HepG2 (cell line): Measurements from ENCODE around the gene BRAF. TPM values are rescaled to one million over a fixed set of nuclear protein-coding genes. Genes with fewer than 3 reads are reported as not detected.

ENCODE experiments used
- CC2D1A ChIP-seq: sonication (generic); formaldehyde crosslinking; IDR thresholded peaks from 2 replicates; pipeline ENCODE4 v1.8.1; 2023; ENCODE audit warnings: mild to moderate bottlenecking, missing genetic modification reagents
- CHD4 ChIP-seq: fragments of 200-600 bp; sonication (generic); IDR thresholded peaks from 2 replicates; pipeline ENCODE4 v1.7.0; 2017; ENCODE audit warnings: mild to moderate bottlenecking, low read length, borderline replicate concordance
- FOXA1 ChIP-seq, 2 experiments: fragments of 450-650 bp in 1 of 2; sonication (generic) in 1 of 2; formaldehyde crosslinking in 1 of 2; IDR thresholded peaks; 2 replicates each; pipeline versions ENCODE4 v1.4.0 to v1.6.1; 2016 to 2020; ENCODE audit warnings: missing genetic modification reagents in 1 of 2
- HDAC2 ChIP-seq: sonication (generic); formaldehyde crosslinking; IDR thresholded peaks from 2 replicates; pipeline ENCODE4 v1.4.0; 2020; ENCODE audit warnings: missing genetic modification reagents
- NFE2L1 ChIP-seq: sonication (generic); formaldehyde crosslinking; IDR thresholded peaks from 2 replicates; pipeline ENCODE4 v1.4.0; 2020; ENCODE audit warnings: missing genetic modification reagents, mild to moderate bottlenecking, borderline replicate concordance
- NFE2L2 ChIP-seq: fragments of 150-350 bp; IDR thresholded peaks from 2 replicates; pipeline ENCODE4 v1.6.1; 2014; ENCODE audit warnings: low read length
- THYN1 ChIP-seq: sonication (generic); formaldehyde crosslinking; IDR thresholded peaks from 2 replicates; pipeline ENCODE4 v1.8.1; 2023; ENCODE audit warnings: low read depth, mild to moderate bottlenecking, moderate library complexity, missing genetic modification reagents, borderline replicate concordance
- ZBTB39 ChIP-seq: sonication (generic); formaldehyde crosslinking; IDR thresholded peaks from 2 replicates; pipeline ENCODE4 v1.5.0; 2020; ENCODE audit warnings: missing genetic modification reagents
- ZFY ChIP-seq: sonication (generic); formaldehyde crosslinking; IDR thresholded peaks from 2 replicates; pipeline ENCODE4 v1.4.0; 2020; ENCODE audit warnings: missing genetic modification reagents
- ZNF101 ChIP-seq: sonication (generic); formaldehyde crosslinking; IDR thresholded peaks from 2 replicates; pipeline ENCODE4 v1.4.0; 2020; ENCODE audit warnings: mild to moderate bottlenecking, low read depth, missing genetic modification reagents, borderline replicate concordance
- ZNF430 ChIP-seq: sonication (generic); formaldehyde crosslinking; IDR thresholded peaks from 2 replicates; pipeline ENCODE4 v1.9.0; 2021; ENCODE audit warnings: mild to moderate bottlenecking, missing genetic modification reagents
- ZNF562 ChIP-seq: sonication (generic); formaldehyde crosslinking; IDR thresholded peaks from 2 replicates; pipeline ENCODE4 v1.8.0; 2022; ENCODE audit warnings: missing genetic modification reagents, borderline replicate concordance
- ZNF883 ChIP-seq: sonication (generic); formaldehyde crosslinking; IDR thresholded peaks from 2 replicates; pipeline ENCODE4 v1.5.1; 2020; ENCODE audit warnings: mild to moderate bottlenecking, missing genetic modification reagents; ENCODE audit errors: not compliant biosample characterization
- ZSCAN29 ChIP-seq: sonication (generic); formaldehyde crosslinking; conservative IDR thresholded peaks from 2 replicates; pipeline ENCODE4 v1.4.0; 2020; ENCODE audit warnings: mild to moderate bottlenecking, missing genetic modification reagents
- polyA plus RNA-seq, 8 experiments: library from polyadenylated mRNA; depleted of rRNA in 3 of 8; stranded (reverse) in 7 of 8; unstranded in 1 of 8; fragments of >200 nt; fragmentation: Illumina TruSeq in 4 of 8; extraction: Trizol in 4 of 8; gene quantifications; 2 replicates each; pipeline versions ENCODE4 v1.2.1 to v1.2.3, GENCODE V29; 2011 to 2016; ENCODE audit warnings: low read depth in 4 of 8, missing spikeins in 1 of 8, mixed read lengths in 1 of 8; ENCODE audit not compliant: insufficient read depth in 1 of 8
- total RNA-seq, 5 experiments: library from RNA; depleted of rRNA; stranded (reverse); fragments of >200 nt; fragmentation: Illumina TruSeq; extraction: Trizol; gene quantifications; 2 replicates each; pipeline ENCODE4 v1.2.3, GENCODE V29; 2016; ENCODE audit warnings: low read depth in 1 of 5
- TF ChIP-seq, protein P1 (sequence below): sonication (generic); formaldehyde crosslinking; IDR thresholded peaks from 2 replicates; pipeline ENCODE4 v1.4.0; 2020; ENCODE audit warnings: low read depth, missing genetic modification reagents
- TF ChIP-seq, protein P2 (sequence below): sonication (generic); formaldehyde crosslinking; IDR thresholded peaks from 2 replicates; pipeline ENCODE4 v1.5.0; 2020; ENCODE audit warnings: mild to moderate bottlenecking, missing genetic modification reagents
- TF ChIP-seq, protein P3 (sequence below): sonication (generic); formaldehyde crosslinking; IDR thresholded peaks from 2 replicates; pipeline ENCODE4 v1.5.0; 2020; ENCODE audit warnings: mild to moderate bottlenecking, missing genetic modification reagents

Gene BRAF
- total and polyA plus RNA-seq, 2 of the 13 experiments (the other 11 are each of a cell fraction or from before 2014, with no cell fraction given) = 12.5 to 13.4 TPM

DNA sequence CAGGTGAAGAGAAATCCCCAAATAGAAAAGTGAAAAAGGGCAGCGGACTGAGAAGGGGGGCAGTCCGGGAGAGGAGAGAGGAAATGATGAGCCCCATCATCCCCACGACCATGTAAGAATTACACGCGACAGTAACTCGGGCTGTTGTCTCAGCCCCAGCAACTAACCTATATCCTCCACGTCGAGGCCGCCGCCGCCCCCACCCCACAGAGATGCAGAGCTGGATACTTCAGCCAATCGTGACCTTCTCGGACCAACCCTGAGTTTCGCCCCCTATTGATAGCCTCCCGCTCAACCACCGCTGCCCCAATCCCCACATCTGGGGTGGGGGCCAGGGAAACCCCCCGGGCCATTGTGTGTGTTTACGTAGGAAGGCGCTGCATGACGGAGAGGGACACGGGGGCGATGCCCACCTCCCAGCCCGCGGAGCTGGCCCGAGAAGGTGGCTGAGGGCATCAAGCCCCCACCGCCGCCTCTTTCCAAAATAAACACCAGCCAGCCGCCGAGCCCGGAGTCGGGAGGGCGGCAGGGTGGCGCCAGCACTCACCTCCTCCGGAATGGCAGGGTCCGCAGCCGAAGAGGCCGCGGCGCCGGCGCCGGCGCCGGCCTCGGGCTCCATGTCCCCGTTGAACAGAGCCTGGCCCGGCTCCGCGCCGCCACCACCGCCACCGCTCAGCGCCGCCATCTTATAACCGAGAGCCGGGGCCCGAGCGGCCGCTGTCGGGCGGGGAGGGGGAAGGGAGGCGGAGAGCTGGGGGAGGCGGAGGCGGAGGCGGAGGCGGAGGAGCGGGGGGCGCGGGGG, 509 bp downstream of the BRAF start (continued):
- TF ChIP-seq ZBTB39 (CRISPR knock-in tag) = no peak
- TF ChIP-seq, protein P1, sequence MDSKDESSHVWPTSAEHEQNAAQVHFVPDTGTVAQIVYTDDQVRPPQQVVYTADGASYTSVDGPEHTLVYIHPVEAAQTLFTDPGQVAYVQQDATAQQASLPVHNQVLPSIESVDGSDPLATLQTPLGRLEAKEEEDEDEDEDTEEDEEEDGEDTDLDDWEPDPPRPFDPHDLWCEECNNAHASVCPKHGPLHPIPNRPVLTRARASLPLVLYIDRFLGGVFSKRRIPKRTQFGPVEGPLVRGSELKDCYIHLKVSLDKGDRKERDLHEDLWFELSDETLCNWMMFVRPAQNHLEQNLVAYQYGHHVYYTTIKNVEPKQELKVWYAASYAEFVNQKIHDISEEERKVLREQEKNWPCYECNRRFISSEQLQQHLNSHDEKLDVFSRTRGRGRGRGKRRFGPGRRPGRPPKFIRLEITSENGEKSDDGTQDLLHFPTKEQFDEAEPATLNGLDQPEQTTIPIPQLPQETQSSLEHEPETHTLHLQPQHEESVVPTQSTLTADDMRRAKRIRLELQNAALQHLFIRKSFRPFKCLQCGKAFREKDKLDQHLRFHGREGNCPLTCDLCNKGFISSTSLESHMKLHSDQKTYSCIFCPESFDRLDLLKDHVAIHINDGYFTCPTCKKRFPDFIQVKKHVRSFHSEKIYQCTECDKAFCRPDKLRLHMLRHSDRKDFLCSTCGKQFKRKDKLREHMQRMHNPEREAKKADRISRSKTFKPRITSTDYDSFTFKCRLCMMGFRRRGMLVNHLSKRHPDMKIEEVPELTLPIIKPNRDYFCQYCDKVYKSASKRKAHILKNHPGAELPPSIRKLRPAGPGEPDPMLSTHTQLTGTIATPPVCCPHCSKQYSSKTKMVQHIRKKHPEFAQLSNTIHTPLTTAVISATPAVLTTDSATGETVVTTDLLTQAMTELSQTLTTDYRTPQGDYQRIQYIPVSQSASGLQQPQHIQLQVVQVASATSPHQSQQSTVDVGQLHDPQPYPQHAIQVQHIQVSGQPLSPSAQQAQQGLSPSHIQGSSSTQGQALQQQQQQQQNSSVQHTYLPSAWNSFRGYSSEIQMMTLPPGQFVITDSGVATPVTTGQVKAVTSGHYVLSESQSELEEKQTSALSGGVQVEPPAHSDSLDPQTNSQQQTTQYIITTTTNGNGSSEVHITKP (CRISPR knock-in tag) = no peak
- 0 out of 2 replicates have a peak, but pooled peaks have one; percentile 19 for TF ChIP-seq HDAC2 (CRISPR knock-in tag)
- TF ChIP-seq ZNF430 (CRISPR knock-in tag) = peak; percentile 77; the same call in 1 of the 2 replicates
- TF ChIP-seq ZSCAN29 (CRISPR knock-in tag) = no peak
- no peak for TF ChIP-seq CHD4
- TF ChIP-seq ZNF562 = no peak
- TF ChIP-seq ZFY = peak; percentile 57
- TF ChIP-seq NFE2L2 = no peak
- TF ChIP-seq NFE2L1 = no peak
- TF ChIP-seq, protein P2, sequence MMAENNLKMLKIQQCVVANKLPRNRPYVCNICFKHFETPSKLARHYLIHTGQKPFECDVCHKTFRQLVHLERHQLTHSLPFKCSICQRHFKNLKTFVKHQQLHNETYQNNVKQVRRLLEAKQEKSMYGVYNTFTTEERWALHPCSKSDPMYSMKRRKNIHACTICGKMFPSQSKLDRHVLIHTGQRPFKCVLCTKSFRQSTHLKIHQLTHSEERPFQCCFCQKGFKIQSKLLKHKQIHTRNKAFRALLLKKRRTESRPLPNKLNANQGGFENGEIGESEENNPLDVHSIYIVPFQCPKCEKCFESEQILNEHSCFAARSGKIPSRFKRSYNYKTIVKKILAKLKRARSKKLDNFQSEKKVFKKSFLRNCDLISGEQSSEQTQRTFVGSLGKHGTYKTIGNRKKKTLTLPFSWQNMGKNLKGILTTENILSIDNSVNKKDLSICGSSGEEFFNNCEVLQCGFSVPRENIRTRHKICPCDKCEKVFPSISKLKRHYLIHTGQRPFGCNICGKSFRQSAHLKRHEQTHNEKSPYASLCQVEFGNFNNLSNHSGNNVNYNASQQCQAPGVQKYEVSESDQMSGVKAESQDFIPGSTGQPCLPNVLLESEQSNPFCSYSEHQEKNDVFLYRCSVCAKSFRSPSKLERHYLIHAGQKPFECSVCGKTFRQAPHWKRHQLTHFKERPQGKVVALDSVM (CRISPR knock-in tag) = no peak
- TF ChIP-seq THYN1 = no peak
- TF ChIP-seq ZNF883 (CRISPR knock-in tag) = no peak
- TF ChIP-seq FOXA1 (IDR thresholded peaks at IDR 0.05) = no peak
- TF ChIP-seq FOXA1 (CRISPR knock-in tag; IDR thresholded peaks at IDR 0.05) = peak; percentile 56; the same call in 1 of the 2 replicates
- TF ChIP-seq CC2D1A (CRISPR knock-in tag) = no peak
- TF ChIP-seq, protein P3, sequence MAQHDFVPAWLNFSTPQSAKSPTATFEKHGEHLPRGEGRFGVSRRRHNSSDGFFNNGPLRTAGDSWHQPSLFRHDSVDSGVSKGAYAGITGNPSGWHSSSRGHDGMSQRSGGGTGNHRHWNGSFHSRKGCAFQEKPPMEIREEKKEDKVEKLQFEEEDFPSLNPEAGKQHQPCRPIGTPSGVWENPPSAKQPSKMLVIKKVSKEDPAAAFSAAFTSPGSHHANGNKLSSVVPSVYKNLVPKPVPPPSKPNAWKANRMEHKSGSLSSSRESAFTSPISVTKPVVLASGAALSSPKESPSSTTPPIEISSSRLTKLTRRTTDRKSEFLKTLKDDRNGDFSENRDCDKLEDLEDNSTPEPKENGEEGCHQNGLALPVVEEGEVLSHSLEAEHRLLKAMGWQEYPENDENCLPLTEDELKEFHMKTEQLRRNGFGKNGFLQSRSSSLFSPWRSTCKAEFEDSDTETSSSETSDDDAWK (CRISPR knock-in tag) = no peak
- no peak for TF ChIP-seq ZNF101 (CRISPR knock-in tag)
